ENCODE measurements around the gene HJV.

Gene HJV

GRCh38 chr1:145994391-145995120 lies 27.0 kb downstream of the HJV start:
- no peak for TF ChIP-seq CTCF (IDR thresholded peaks at IDR 0.05; ENCODE audit: insufficient read depth, low read length, poor library complexity, severe bottlenecking)
- peak overlapping the region; percentile 68 for H3K4me3 ChIP-seq (replicated peaks; ENCODE audit: low read depth, low read length)
- no peaks in the 10 kb centered on the region for H3K27me3 ChIP-seq (replicated peaks; ENCODE audit: control insufficient read depth, insufficient read depth, low read length)
- DNase-seq (ENCODE audit: extremely low read depth, insufficient read length) = no peak
- H3K36me3 ChIP-seq (ENCODE audit: control insufficient read depth, insufficient read depth, low read length) = peaks cover 9% of the 10 kb centered on the region

- peaks cover 9% of the 10 kb centered on the region for H3K36me3 ChIP-seq (ENCODE audit: control insufficient read depth, insufficient read depth, low read length)
- peak overlapping the region; percentile 68 for H3K4me3 ChIP-seq (replicated peaks; ENCODE audit: low read depth, low read length)
- no peak for DNase-seq (ENCODE audit: extremely low read depth, insufficient read length)
- TF ChIP-seq CTCF (IDR thresholded peaks at IDR 0.05; ENCODE audit: insufficient read depth, low read length, poor library complexity, severe bottlenecking) = no peak
- H3K27me3 ChIP-seq (replicated peaks; ENCODE audit: control insufficient read depth, insufficient read depth, low read length) = no peaks in the 10 kb centered on the region
These were observed 27.7 kb downstream of the HJV start for GRCh38 chr1:145993618-145994390.

- no peak for TF ChIP-seq CTCF (IDR thresholded peaks at IDR 0.05; ENCODE audit: insufficient read depth, low read length, poor library complexity, severe bottlenecking)
- H3K27me3 ChIP-seq (replicated peaks; ENCODE audit: control insufficient read depth, insufficient read depth, low read length) = no peaks in the 10 kb centered on the region
- H3K4me3 ChIP-seq (replicated peaks; ENCODE audit: low read depth, low read length) = no peak overlapping the region
These were observed 28.4 kb downstream of the HJV start for GRCh38 chr1:145992958-145993617.

GRCh38 chr1:145992502-145992936 lies 29.0 kb downstream of the HJV start:
- H3K27me3 ChIP-seq (replicated peaks; ENCODE audit: control insufficient read depth, insufficient read depth, low read length) = no peaks in the 10 kb centered on the region
- no peak for DNase-seq (ENCODE audit: extremely low read depth, insufficient read length)
- H3K4me3 ChIP-seq (replicated peaks; ENCODE audit: low read depth, low read length) = no peak overlapping the region
- no peak for TF ChIP-seq CTCF (IDR thresholded peaks at IDR 0.05; ENCODE audit: insufficient read depth, low read length, poor library complexity, severe bottlenecking)
- peaks cover 9% of the 10 kb centered on the region for H3K36me3 ChIP-seq (ENCODE audit: control insufficient read depth, insufficient read depth, low read length)

More at GRCh38 chr1:145992958-145993617, 28.4 kb downstream of the HJV start:
- H3K36me3 ChIP-seq (ENCODE audit: control insufficient read depth, insufficient read depth, low read length) = peaks cover 9% of the 10 kb centered on the region
- no peak for DNase-seq (ENCODE audit: extremely low read depth, insufficient read length)

- Histone ChIP-seq H3K36me3 (ENCODE audit: control insufficient read depth, insufficient read depth, low read length) (peaks cover 9% of the 10 kb centered on the region), H3K27me3 (replicated peaks; ENCODE audit: control insufficient read depth, insufficient read depth, low read length) (no peaks in the 10 kb centered on the region), H3K4me3 (replicated peaks; ENCODE audit: low read depth, low read length) (no peak overlapping the region)
- DNase-seq (ENCODE audit: extremely low read depth, insufficient read length) = no peak
- no peak for TF ChIP-seq CTCF (IDR thresholded peaks at IDR 0.05; ENCODE audit: insufficient read depth, low read length, poor library complexity, severe bottlenecking)
These were observed 29.7 kb downstream of the HJV start for GRCh38 chr1:145991735-145992412.
